ENCODE results near the gene SLC35F3. TPM values are rescaled to one million over a fixed set of nuclear protein-coding genes. Genes with fewer than 3 reads are reported as not detected.

The SLC35F3 gene
- total RNA-seq, 2 donors from 2014 or later, result 0.13 TPM; not detected in 1

DNA sequence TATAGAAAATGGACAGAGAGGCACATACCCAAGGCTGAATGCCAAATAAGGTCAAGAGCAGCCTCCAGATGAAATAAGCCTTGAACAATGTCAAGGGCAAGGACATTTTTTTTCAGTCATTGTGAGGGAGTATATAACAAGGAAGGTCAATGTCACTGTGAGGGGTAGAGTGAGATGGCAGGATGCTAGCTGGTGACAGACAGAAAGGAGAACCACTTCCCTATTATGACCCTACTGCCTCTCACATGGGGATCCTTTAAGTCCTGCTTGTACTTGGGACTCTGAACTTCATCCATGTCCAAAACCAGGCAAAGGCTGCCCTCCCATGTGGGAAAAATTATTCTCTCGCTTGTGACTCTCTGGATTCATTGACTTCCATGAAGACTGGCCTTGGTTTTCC is 349.3 kb downstream of the SLC35F3 start:
- TF ChIP-seq, protein P1, sequence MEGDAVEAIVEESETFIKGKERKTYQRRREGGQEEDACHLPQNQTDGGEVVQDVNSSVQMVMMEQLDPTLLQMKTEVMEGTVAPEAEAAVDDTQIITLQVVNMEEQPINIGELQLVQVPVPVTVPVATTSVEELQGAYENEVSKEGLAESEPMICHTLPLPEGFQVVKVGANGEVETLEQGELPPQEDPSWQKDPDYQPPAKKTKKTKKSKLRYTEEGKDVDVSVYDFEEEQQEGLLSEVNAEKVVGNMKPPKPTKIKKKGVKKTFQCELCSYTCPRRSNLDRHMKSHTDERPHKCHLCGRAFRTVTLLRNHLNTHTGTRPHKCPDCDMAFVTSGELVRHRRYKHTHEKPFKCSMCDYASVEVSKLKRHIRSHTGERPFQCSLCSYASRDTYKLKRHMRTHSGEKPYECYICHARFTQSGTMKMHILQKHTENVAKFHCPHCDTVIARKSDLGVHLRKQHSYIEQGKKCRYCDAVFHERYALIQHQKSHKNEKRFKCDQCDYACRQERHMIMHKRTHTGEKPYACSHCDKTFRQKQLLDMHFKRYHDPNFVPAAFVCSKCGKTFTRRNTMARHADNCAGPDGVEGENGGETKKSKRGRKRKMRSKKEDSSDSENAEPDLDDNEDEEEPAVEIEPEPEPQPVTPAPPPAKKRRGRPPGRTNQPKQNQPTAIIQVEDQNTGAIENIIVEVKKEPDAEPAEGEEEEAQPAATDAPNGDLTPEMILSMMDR (IDR thresholded peaks at IDR 0.05), result no peak
- Histone ChIP-seq H3K4me3 (no peak overlapping the region), H3K9me3 (no peaks in the 10 kb centered on the region), H3K9ac (ENCODE audit: low read depth in 2 of 2, low read length in 2 of 2) (no peak overlapping the region), H3K36me3 (no peaks in the 10 kb centered on the region), H3K27ac (no peak overlapping the region), H3K4me1 (no peaks in the 10 kb centered on the region), H3K27me3 (no peaks in the 10 kb centered on the region)
- no peak for DNase-seq
- intact Hi-C loops (cut with DNase I), result no loop called here

- intact Hi-C loops (cut with DNase I), result no loop called here
- H3K36me3 ChIP-seq, result no peaks in the 10 kb centered on the region
- H3K4me3 ChIP-seq, result no peak overlapping the region
- no peak overlapping the region for H3K9ac ChIP-seq (ENCODE audit: low read depth in 2 of 2, low read length in 2 of 2)
- H3K27ac ChIP-seq, result no peak overlapping the region
- no peaks in the 10 kb centered on the region for H3K4me1 ChIP-seq
- H3K27me3 ChIP-seq, result no peaks in the 10 kb centered on the region
- TF ChIP-seq, protein P1 (IDR thresholded peaks at IDR 0.05), result no peak
- no peaks in the 10 kb centered on the region for H3K9me3 ChIP-seq
- no peak for DNase-seq
These were observed 351.9 kb downstream of the SLC35F3 start for GRCh38 chr1:234256359-234256758.

DNA sequence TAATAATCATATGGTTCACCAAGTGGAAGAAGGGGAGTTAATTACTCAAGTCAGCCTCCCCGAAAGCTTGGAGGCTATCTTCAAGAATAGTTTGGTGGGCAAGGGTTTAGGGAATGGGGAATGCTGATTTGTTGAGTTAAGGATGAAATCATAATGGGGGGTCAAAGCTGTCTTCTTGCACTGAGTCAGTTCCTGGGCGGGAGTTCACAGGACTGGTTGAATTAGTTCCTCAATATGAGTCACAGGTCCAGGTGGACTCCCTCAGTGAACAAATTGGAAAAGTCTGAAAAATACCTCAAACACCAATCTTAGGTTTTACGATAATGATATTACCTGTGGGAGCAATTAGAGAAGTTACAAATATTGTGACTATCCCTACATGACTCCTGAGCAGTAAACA is 353.6 kb downstream of the SLC35F3 start:
- Histone ChIP-seq H3K27ac (no peak overlapping the region), H3K9me3 (no peaks in the 10 kb centered on the region), H3K36me3 (no peaks in the 10 kb centered on the region), H3K4me3 (no peak overlapping the region), H3K27me3 (no peaks in the 10 kb centered on the region), H3K9ac (ENCODE audit: low read depth in 2 of 2, low read length in 2 of 2) (no peak overlapping the region), H3K4me1 (no peaks in the 10 kb centered on the region)
- intact Hi-C loops (cut with DNase I), result no loop called here
- TF ChIP-seq, protein P1 (IDR thresholded peaks at IDR 0.05), result no peak
- DNase-seq, result no peak

DNA sequence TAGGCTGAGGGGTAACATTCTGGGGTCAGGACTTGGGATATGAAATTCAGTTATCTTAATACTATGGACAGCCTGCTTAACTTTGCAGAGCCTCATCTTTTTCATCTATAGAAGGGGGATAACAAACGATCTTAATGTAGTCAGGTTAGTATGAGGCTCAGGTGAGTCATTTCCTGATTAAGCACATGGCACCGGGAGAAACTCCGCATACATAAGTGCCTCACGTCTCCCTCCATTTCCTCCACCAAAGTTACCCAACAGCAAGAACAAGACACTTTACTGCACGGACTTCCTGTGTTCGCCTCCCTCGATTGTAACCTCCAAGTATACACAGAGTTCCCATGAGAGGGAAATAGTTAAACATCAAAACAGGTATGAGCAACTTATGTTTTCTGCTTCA is 356.1 kb downstream of the SLC35F3 start:
- DNase-seq, result no peak
- H3K27ac ChIP-seq, result no peak overlapping the region
- no peak overlapping the region for H3K9ac ChIP-seq (ENCODE audit: low read depth in 2 of 2, low read length in 2 of 2)
- intact Hi-C loops (cut with DNase I), result no loop called here
- no peaks in the 10 kb centered on the region for H3K4me1 ChIP-seq
- TF ChIP-seq, protein P1 (IDR thresholded peaks at IDR 0.05), result no peak
- H3K9me3 ChIP-seq, result no peaks in the 10 kb centered on the region
- no peak overlapping the region for H3K4me3 ChIP-seq
- H3K27me3 ChIP-seq, result no peaks in the 10 kb centered on the region
- H3K36me3 ChIP-seq, result no peaks in the 10 kb centered on the region

GRCh38 chr1:234261545-234261944 is 357.1 kb downstream of the SLC35F3 start:
- H3K27ac ChIP-seq, result no peak overlapping the region

More at GRCh38 chr1:234261545-234261944, 357.1 kb downstream of the SLC35F3 start:
- intact Hi-C loops (cut with DNase I), result no loop called here
- Histone ChIP-seq H3K9me3 (no peaks in the 10 kb centered on the region), H3K36me3 (no peaks in the 10 kb centered on the region), H3K9ac (ENCODE audit: low read depth in 2 of 2, low read length in 2 of 2) (no peak overlapping the region), H3K27me3 (no peaks in the 10 kb centered on the region), H3K4me3 (no peak overlapping the region), H3K4me1 (no peaks in the 10 kb centered on the region)
- DNase-seq, result no peak
- TF ChIP-seq, protein P1 (IDR thresholded peaks at IDR 0.05), result no peak

Data from colonic mucosa (tissue), 4 donors.